Caco-2 (cell line): ENCODE data around the gene ZNF793. TPM values are rescaled to one million over a fixed set of nuclear protein-coding genes. Genes with fewer than 3 reads are reported as not detected.

Source experiments
- BruUV-seq: library from RNA; stranded (reverse); fragments of 400-500 nt; replicated peaks from 2 replicates; lab custom pipeline; 2021; lab: Mats Ljungman, UMichigan
- CTCF ChIA-PET: fragments of 300-600 bp; sonication (Branson Sonifier 250); formaldehyde crosslinking; loops from one replicate; lab custom pipeline; 2022; ENCODE audit warnings: antibody characterized with exemption; lab: Charles Lee
- POLR2A ChIA-PET: fragments of 300-600 bp; sonication (Branson Sonifier 250); formaldehyde crosslinking; loops from one replicate; lab custom pipeline; 2022; ENCODE audit warnings: antibody characterized with exemption; lab: Charles Lee
- DNase-seq, 2 experiments: peaks; one replicate each; pipeline versions ENCODE4 v3.0.0 to v3.0.0-alpha.2; 2020 to 2022
- H3K27me3 ChIP-seq: replicated peaks from 2 replicates; pipeline ENCODE4 v1.6.0; 2011; ENCODE audit warnings: low read length; ENCODE audit not compliant: control insufficient read depth, insufficient read depth
- H3K36me3 ChIP-seq: 2 replicates; pipeline ENCODE4 v1.5.1; 2011; ENCODE audit warnings: low read length; ENCODE audit not compliant: control insufficient read depth, insufficient read depth
- H3K4me1 ChIP-seq: fragments of 250-450 bp; sonication (Bioruptor Pico); 2 replicates; pipeline ENCODE4 v1.5.1; 2020; ENCODE audit warnings: mild to moderate bottlenecking
- H3K4me3 ChIP-seq: 2 replicates; pipeline ENCODE4 v1.5.1; 2011; ENCODE audit warnings: low read depth, mild to moderate bottlenecking, control low read depth, low read length
- H3K9me3 ChIP-seq: fragments of 250-450 bp; sonication (Bioruptor Pico); 2 replicates; pipeline ENCODE4 v1.5.1; 2020; ENCODE audit warnings: mild to moderate bottlenecking, moderate library complexity
- H3K27ac Mint-ChIP-seq: one replicate; pipeline ENCODE4 v1.8.0; 2022; ENCODE audit warnings: mixed read lengths; ENCODE audit not compliant: unreplicated experiment
- H3K27me3 Mint-ChIP-seq: one replicate; pipeline ENCODE4 v1.8.0; 2022; ENCODE audit warnings: mixed read lengths; ENCODE audit not compliant: insufficient read depth, unreplicated experiment
- H3K36me3 Mint-ChIP-seq: one replicate; pipeline ENCODE4 v1.8.0; 2022; ENCODE audit warnings: mild to moderate bottlenecking, mixed read lengths; ENCODE audit not compliant: insufficient read depth, unreplicated experiment
- H3K4me1 Mint-ChIP-seq: one replicate; pipeline ENCODE4 v1.8.0; 2022; ENCODE audit warnings: low read depth, mixed read lengths; ENCODE audit not compliant: unreplicated experiment
- H3K4me3 Mint-ChIP-seq: one replicate; pipeline ENCODE4 v1.8.0; 2022; ENCODE audit warnings: mild to moderate bottlenecking, moderate library complexity, mixed read lengths; ENCODE audit not compliant: unreplicated experiment
- H3K9me3 Mint-ChIP-seq: one replicate; pipeline ENCODE4 v1.8.0; 2022; ENCODE audit warnings: mixed read lengths; ENCODE audit not compliant: unreplicated experiment
- CTCF ChIP-seq, 2 experiments: fragments of 200-600 bp in 1 of 2; IDR thresholded peaks; 1 replicate in 1 of 2; 2 replicates in 1 of 2; pipeline versions ENCODE4 v1.5.1 to v1.8.0; 2011 to 2022; ENCODE audit warnings: antibody characterized with exemption in 1 of 2, control low read depth in 1 of 2, inconsistent platforms in 1 of 2, low read depth in 1 of 2, low read length in 1 of 2, mild to moderate bottlenecking in 1 of 2, moderate library complexity in 1 of 2; ENCODE audit not compliant: insufficient read depth in 1 of 2, severe bottlenecking in 1 of 2, unreplicated experiment in 1 of 2
- intact Hi-C: fragments of 100-400 bp; cut with micrococcal nuclease; formaldehyde crosslinking; loops from one replicate; pipeline ENCODE4 v1.10.0; 2022; ENCODE audit not compliant: unreplicated experiment
- total RNA-seq: library from RNA; stranded (reverse); gene quantifications from 2 replicates; pipeline ENCODE4 v1.2.3, GENCODE V29; 2022

The ZNF793 gene
- total RNA-seq, 1 experiment from 2014 or later, result not detected

- no peak for TF ChIP-seq CTCF (IDR thresholded peaks at IDR 0.05; ENCODE audit: insufficient read depth in 1 of 2, low read depth in 1 of 2, low read length in 1 of 2, severe bottlenecking in 1 of 2, unreplicated experiment in 1 of 2)
- Mint-ChIP-seq H3K9me3 (peaks cover 22% of the 10 kb centered on the region), H3K4me3 (no peak overlapping the region), H3K36me3 (no peaks in the 10 kb centered on the region), H3K4me1 (no peaks in the 10 kb centered on the region), H3K27ac (no peak overlapping the region), H3K27me3 (no peaks in the 10 kb centered on the region)
- ChIA-PET POLR2A (no interaction called here), CTCF (no interaction called here)
- intact Hi-C loops, result no loop called here
- Histone ChIP-seq H3K36me3 (no peaks in the 10 kb centered on the region), H3K4me1 (no peaks in the 10 kb centered on the region), H3K27me3 (no peaks in the 10 kb centered on the region), H3K9me3 (peaks cover 12% of the 10 kb centered on the region; the same call in 1 of the 2 replicates), H3K4me3 (no peak overlapping the region)
- no peak for DNase-seq
- BruUV-seq, result no TSS peak
Measured at GRCh38 chr19:37472165-37472564, 34.6 kb upstream of the ZNF793 start.

DNA sequence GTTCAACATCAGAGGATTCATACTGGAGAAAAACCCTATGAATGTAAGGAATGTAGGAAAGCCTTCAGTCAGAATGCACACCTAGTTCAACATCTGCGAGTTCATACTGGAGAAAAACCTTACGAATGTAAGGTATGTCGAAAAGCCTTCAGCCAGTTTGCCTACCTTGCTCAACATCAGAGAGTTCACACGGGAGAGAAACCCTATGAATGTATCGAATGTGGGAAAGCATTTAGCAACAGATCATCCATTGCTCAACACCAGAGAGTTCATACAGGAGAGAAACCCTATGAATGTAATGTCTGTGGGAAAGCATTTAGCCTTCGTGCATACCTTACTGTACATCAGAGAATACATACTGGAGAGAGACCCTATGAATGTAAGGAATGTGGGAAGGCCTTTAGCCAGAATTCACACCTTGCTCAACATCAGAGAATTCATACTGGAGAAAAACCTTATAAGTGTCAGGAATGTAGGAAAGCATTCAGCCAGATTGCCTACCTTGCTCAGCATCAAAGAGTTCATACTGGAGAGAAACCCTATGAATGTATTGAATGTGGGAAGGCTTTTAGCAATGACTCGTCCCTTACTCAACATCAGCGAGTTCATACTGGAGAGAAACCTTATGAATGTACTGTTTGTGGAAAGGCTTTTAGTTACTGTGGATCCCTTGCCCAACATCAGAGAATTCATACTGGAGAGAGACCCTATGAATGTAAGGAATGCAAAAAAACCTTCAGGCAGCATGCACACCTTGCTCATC lies 22.2 kb upstream of the ZNF793 start:
- Mint-ChIP-seq H3K4me1 (no peaks in the 10 kb centered on the region), H3K27ac (no peak overlapping the region), H3K36me3 (no peaks in the 10 kb centered on the region), H3K9me3 (peaks cover 77% of the 10 kb centered on the region), H3K27me3 (no peaks in the 10 kb centered on the region), H3K4me3 (no peak overlapping the region)
- CTCF ChIA-PET, result no interaction called here
- H3K36me3 ChIP-seq, result no peaks in the 10 kb centered on the region
- no peak overlapping the region for H3K4me3 ChIP-seq
- no peak for TF ChIP-seq CTCF (IDR thresholded peaks at IDR 0.05; ENCODE audit: insufficient read depth in 1 of 2, low read depth in 1 of 2, low read length in 1 of 2, severe bottlenecking in 1 of 2, unreplicated experiment in 1 of 2)
- POLR2A ChIA-PET, result no interaction called here
- DNase-seq, result no peak
- H3K27me3 ChIP-seq, result no peaks in the 10 kb centered on the region
- intact Hi-C loops, result no loop called here
- peaks cover 32% of the 10 kb centered on the region for H3K9me3 ChIP-seq
- H3K4me1 ChIP-seq, result no peaks in the 10 kb centered on the region
- no TSS peak for BruUV-seq

DNA sequence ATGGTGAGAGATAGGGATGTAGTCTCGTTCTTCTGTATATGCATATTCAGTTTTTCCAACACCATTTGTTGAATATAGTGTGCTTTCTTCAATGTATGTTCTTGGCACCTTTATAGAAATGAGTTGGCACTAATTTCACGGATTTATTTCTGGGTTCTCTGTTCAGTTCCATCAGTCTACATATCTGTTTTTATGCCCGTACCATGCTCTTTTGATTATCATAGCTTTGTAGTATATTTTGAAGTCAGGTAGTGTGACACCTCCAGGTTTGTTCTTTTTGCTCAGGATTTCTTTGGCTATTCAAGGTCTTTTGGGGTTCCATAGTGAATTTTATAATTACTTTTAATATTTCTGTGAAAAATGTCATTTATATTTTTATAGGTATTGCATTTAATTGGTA lies 14.5 kb upstream of the ZNF793 start:
- H3K4me3 Mint-ChIP-seq, result no peak overlapping the region
- peaks cover 57% of the 10 kb centered on the region for H3K9me3 Mint-ChIP-seq
- TF ChIP-seq CTCF (IDR thresholded peaks at IDR 0.05; ENCODE audit: insufficient read depth in 1 of 2, low read depth in 1 of 2, low read length in 1 of 2, severe bottlenecking in 1 of 2, unreplicated experiment in 1 of 2), result no peak
- no peaks in the 10 kb centered on the region for H3K4me1 Mint-ChIP-seq
- Histone ChIP-seq H3K4me1 (no peaks in the 10 kb centered on the region), H3K9me3 (peaks cover 19% of the 10 kb centered on the region), H3K4me3 (no peak overlapping the region), H3K27me3 (no peaks in the 10 kb centered on the region), H3K36me3 (no peaks in the 10 kb centered on the region)
- DNase-seq, result no peak
- H3K27me3 Mint-ChIP-seq, result no peaks in the 10 kb centered on the region
- intact Hi-C loops, result no loop called here
- H3K27ac Mint-ChIP-seq, result no peak overlapping the region
- no TSS peak for BruUV-seq
- ChIA-PET CTCF (no interaction called here), POLR2A (no interaction called here)
- H3K36me3 Mint-ChIP-seq, result no peaks in the 10 kb centered on the region
